TTC549 (cell line): Measurements from ENCODE around the gene DNAH14.
"Not testable (repeated sequence)": the region's sequence is repeated elsewhere in the genome, so short reads cannot be mapped to it uniquely, and the experiment has no call there.

Experiments
- FAIRE-seq: peaks from 2 replicates; lab custom pipeline; 2012; peaks lifted over from hg19 to GRCh38; lab: Jason Lieb, UNC

The DNAH14 gene

DNA sequence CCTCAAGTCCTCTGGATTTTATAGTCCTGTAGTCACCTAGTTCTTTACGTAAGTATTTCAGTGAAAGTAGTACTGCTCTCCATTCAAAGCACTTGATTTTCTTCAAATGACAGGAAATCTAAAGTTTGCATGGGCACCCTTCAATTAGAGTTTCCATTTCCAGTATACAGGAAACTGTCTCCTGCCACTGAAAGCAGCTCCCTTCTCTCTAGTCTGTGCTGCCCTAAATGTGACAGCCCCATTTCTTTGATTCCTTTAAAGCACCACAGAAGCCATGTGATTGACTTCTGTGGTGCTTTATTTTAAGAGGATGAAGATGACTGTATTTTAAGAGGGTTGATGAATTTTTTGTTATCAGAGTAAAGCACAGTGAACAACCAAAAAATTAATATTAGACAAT, 226.1 kb downstream of the DNAH14 start:
- FAIRE-seq: peak; percentile 23

DNA sequence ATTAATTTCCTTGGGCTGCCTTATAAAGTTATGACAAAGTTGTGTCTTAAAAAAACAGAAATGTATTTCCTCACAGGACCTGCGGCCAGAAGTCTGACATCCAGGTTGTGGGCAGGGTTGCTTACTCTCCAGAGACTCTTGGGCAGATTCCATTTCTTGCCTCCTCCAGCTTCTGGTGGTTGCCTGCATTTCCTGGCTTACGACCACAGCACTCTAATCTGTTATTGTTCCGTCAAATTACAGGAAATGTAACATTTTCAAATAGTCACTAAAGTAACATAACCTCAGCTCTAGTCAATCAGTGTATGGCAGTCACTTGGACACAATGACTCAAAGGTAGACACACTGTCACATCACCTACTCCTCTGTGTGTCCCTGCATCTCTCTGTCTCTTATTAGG, 226.8 kb downstream of the DNAH14 start:
- FAIRE-seq: no peak

GRCh38 chr1:225158291-225158690, 228.8 kb downstream of the DNAH14 start:
- FAIRE-seq: no peak

- no peak for FAIRE-seq
Measured at GRCh38 chr1:225159793-225160192, 230.3 kb downstream of the DNAH14 start.

GRCh38 chr1:225177409-225177808, 247.9 kb downstream of the DNAH14 start:
- not testable (repeated sequence) for FAIRE-seq

- no peak for FAIRE-seq
Measured at GRCh38 chr1:225179686-225180085, 250.2 kb downstream of the DNAH14 start.

DNA sequence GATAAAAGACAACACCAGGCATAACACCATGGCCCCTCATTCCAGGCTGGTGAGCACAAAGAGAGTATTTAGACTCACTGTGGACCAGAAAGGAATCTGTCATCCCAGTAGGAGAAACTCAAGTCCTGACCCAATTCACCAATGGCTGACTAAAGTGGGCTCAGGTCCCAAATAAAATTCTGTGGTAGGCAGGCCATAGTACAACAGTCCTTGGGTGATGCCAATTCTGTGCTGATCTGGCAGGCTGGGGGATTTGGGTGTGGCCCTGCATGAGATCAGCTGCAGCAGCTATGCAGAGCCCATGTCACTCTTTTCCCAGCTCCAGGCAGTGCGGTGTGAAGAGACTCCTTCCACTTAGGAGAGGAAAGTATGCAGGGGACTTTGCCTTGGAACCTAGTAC, 253.2 kb downstream of the DNAH14 start:
- FAIRE-seq: no peak

- FAIRE-seq: peak; percentile 22
Measured at GRCh38 chr1:225191199-225191753, 261.8 kb downstream of the DNAH14 start.

DNA sequence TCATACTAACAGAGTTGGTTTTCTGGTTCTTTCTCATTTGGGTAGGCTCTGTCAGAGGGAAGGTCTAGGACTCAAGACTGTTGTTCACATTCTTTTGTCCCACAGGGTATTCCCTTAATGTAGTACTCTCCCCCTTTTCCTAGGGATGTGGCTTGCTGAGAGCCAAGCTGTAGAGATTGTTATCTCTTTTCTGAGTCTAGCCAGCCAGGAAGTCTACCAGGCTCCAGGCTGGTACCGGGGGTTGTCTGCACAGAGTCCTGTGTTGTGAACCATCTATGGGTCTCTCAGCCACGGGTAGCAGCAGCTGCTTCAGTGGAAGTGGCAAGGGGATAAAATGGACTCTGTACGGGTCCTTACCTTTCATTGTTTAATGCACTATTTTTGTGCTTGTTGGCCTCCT, 272.0 kb downstream of the DNAH14 start:
- FAIRE-seq: no peak

- no peak for FAIRE-seq
Measured at GRCh38 chr1:225207791-225208190, 278.3 kb downstream of the DNAH14 start.

DNA sequence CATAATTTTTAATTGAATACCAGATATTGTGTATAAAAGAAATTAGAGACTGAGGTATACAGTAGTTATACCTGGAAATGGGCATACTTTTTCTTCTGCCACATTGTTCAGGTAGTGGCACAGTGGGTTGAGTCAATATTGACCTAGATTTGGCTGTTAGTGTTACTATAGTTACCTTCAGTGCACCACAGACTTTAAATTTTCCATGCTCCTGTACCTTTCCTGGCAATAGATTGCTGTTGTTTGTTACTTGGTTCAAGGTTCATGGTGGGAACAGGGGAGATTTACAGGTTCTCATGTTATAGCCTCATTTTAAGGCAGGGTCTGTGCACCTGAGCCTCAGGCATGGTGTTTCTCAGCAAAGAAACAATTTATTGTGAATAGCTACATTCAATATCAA, 279.7 kb downstream of the DNAH14 start:
- FAIRE-seq: no peak

DNA sequence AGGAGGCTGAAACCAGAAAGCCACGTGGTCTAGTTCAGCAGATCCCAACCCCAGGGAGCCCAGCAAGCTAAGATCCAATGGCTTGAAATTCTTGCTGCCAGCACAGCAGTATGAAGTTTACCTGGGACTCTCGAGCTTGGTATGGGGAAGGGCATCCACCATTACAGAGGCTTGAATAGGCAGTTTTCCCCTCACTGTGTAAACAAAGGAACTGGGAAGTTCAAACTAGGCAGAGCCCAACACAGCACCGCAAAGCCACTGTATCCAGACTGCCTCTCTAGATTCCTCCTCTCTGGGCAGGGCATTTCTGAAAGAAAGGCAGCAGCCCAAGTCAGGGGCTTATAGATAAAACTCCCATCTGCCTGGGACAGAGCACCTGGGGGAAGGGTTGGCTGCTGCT, 280.7 kb downstream of the DNAH14 start:
- not testable (repeated sequence) for FAIRE-seq

DNA sequence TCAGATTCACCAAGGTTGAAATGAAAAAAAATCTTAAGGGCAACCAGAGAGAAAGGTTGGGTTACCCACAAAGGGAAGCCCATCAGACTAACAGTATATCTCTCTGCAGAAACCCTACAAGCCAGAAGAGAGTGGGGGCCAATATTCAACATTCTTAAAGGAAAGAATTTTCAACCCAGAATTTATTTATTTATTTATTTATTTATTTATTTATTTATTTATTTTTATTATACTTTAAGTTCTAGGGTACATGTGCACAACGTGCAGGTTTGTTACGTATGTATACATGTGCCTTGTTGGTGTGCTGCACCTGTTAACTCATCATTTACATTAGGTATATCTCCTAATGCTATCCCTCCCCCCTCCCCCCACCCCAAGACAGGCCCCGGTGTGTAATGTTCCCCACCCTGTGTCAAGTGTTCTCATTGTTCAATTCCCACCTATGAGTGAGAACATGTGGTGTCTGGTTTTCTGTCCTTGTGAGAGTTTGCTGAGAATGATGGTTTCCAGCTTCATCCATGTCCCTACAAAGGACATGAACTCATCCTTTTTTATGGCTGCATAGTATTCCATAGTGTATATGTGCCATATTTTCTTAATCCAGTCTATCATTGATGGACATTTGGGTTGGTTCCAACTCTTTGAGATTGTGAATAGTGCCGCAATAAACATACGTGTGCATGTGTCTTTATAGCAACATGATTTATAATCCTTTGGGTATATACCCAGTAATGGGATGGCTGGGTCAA, 282.4 kb downstream of the DNAH14 start:
- FAIRE-seq: not testable (repeated sequence)

DNA sequence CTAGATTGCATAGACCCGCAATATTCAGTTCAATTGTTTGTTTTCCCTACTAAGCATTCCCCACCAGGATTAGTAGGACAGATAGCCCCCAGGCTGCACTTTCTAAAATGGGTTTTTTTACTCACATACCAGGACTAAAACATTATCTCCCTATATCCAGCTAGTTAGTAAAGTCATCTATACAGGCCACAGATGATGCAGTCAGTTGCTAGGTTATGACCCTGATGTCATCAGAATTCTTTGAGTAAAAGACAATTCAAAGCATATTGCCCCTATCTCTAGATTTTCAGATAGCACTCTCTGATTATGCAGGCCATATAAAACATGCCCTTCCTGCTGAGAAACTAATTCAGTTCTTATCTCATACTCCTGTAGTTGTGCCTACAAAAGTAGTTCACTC, 294.8 kb downstream of the DNAH14 start:
- FAIRE-seq: no peak

GRCh38 chr1:225225681-225226080, 296.2 kb downstream of the DNAH14 start:
- FAIRE-seq: no peak

- FAIRE-seq: no peak
Measured at GRCh38 chr1:225228871-225229303, 299.4 kb downstream of the DNAH14 start.

GRCh38 chr1:225229429-225229828, 300.0 kb downstream of the DNAH14 start:
- not testable (repeated sequence) for FAIRE-seq

GRCh38 chr1:225230483-225230882, 301.0 kb downstream of the DNAH14 start:
- FAIRE-seq: no peak

DNA sequence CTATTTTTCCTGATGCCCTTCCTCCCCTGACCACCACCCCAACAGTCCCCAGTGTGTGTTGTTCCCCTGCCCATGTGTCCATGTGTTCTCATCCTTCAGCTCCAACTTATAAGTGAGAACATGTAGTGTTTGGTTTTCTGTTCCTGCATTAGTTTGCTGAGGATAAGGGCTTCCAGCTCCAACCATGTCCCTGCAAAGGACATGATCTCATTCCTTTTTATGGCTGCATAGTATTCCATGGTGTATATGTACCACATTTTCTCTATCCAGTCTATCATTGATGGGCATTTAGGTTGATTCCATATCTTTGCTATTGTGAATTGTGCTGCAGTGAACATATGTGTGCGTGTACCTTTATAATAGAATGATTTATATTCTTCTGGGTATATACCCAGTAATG, 303.5 kb downstream of the DNAH14 start:
- FAIRE-seq: not testable (repeated sequence)

DNA sequence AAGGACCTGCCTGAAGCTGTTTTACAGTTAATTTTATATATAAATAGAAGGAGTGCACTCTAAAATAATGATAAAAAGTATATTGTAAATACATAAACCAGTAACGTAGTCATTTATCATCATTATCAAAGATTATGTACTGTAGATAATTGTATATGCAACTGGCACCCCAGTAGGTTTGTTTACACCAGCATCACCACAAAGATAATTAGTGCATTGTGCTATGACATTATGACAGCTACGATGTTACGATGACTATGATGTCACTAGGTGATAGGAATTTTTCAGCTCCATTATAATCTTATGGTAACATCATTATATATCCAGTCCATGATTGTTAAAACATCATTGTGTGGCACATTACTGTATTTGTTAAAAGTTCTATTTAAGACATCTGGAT, 313.1 kb downstream of the DNAH14 start:
- no peak for FAIRE-seq

DNA sequence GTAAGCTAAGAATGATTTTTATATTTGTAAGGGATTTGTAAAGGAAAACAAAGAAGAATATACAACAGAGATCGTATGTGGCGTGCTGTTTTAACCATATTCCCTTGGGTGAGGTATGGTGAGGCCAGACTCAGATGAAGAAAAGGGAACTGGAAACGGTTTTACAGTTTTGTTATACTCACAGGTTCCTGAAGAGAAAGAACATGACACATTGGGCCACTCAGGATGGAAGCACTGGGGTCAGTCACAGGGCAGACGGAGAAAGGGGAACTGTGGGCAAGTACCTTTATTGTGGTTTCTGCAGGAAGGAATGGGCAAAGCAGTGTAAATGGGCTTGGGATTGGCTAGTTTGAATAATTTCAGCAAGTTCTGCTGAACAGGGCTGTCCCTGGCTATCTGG, 321.0 kb downstream of the DNAH14 start:
- FAIRE-seq: no peak

- FAIRE-seq: no peak
Measured at GRCh38 chr1:225253173-225253572, 323.7 kb downstream of the DNAH14 start.

DNA sequence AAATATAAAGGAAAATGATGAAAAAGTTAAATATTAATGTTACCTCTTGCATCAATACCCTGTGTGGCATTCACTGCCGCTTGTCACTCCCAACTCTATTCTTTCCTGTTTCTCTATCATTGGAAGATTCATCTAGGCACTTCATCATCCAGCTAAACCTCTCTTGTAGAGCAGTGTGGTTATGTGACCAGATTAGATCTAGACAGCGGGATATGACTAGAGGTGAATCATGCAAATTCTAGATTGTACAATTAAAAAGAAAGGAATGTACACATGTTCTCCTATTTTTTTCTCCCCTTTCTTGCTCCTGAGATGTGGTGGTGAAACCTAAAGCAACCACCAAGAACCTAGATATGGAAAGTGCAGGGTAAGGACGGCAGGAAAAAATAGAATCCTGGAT, 324.3 kb downstream of the DNAH14 start:
- FAIRE-seq: no peak

DNA sequence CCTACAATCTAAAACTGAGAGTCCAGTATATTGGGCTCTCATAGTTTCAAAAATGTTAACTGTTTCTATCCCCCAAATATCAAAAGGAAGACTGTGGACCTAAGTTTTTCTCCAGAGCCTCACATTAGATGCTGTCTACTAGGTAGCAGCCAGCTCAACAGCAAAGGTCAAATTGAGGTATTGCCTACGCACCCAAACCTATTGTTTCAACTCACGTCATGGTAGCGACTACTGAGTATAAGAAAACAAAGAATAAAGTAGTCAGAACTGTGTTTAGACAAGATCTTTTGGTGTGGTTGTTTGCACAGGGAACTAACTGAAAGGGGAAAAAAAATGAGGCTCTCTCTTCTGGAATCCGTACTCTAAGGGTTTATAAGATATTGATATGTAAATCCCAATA, 325.2 kb downstream of the DNAH14 start:
- no peak for FAIRE-seq
